PFSK-1 (cell line): ENCODE data around the gene OPN1SW.

ENCODE experiments used
- FOXP2 ChIP-seq: optimal IDR thresholded peaks from 2 replicates; pipeline ENCODE3; 2011; ENCODE audit warnings: borderline replicate concordance, control low read depth, inconsistent platforms; ENCODE audit not compliant: insufficient read depth; ENCODE audit errors: extremely low read length, extremely low read depth
- POLR2AphosphoS5 ChIP-seq: IDR thresholded peaks from 2 replicates; pipeline ENCODE4 v1.6.1; 2012; ENCODE audit warnings: low read depth, mild to moderate bottlenecking, control low read depth, low read length, moderate library complexity
- SIN3A ChIP-seq: IDR thresholded peaks from 2 replicates; pipeline ENCODE4 v1.6.1; 2012; ENCODE audit warnings: mild to moderate bottlenecking, low read length, moderate library complexity, borderline replicate concordance; ENCODE audit not compliant: insufficient read depth
- TAF1 ChIP-seq: IDR thresholded peaks from 2 replicates; pipeline ENCODE4 v1.6.1; 2012; ENCODE audit warnings: low read length, control low read depth, borderline replicate concordance; ENCODE audit not compliant: insufficient read depth
- TF ChIP-seq, protein P1 (sequence below), 2 experiments: IDR thresholded peaks; 2 replicates each; pipeline versions ENCODE4 v1.6.1 to v1.8.0; 2011 to 2012; ENCODE audit warnings: low read depth in 2 of 2, low read length in 2 of 2, control low read depth in 1 of 2, inconsistent platforms in 1 of 2, mild to moderate bottlenecking in 1 of 2, moderate library complexity in 1 of 2; ENCODE audit not compliant: insufficient read depth in 1 of 2

Gene OPN1SW

DNA sequence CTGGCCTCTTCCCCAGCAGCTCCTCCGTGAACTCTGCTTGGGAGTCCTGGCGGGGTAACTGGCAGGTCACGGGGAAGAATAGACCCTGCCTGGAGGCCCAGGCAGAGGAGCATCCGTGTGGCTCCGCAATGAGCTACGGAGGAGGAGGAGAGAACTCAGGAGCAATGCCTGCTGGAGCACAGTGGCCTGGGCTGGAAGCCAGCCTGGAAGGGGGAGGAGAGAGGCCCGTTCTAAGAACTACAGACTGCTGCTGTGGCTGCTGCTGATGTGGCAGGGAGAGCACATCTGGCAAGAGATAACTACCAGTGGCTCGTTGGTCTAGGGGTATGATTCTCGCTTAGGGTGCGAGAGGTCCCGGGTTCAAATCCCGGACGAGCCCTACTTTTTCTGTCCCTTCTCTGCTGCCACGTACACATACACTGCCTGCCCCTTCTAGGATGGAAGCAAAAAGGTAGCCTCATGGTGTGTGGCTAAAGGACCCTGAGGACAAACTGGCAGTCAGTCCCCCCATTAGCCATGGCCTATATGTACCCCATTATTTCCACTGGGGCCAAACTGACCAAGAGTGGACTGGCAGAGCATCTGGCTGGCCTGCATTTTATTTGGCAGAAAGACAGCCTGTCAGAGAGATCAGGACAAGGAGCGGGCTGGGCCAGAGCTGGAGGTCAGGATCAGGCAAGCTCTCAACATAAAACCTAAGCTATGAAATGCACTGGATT, 7.7 kb upstream of the OPN1SW start:
- TF ChIP-seq, protein P1, sequence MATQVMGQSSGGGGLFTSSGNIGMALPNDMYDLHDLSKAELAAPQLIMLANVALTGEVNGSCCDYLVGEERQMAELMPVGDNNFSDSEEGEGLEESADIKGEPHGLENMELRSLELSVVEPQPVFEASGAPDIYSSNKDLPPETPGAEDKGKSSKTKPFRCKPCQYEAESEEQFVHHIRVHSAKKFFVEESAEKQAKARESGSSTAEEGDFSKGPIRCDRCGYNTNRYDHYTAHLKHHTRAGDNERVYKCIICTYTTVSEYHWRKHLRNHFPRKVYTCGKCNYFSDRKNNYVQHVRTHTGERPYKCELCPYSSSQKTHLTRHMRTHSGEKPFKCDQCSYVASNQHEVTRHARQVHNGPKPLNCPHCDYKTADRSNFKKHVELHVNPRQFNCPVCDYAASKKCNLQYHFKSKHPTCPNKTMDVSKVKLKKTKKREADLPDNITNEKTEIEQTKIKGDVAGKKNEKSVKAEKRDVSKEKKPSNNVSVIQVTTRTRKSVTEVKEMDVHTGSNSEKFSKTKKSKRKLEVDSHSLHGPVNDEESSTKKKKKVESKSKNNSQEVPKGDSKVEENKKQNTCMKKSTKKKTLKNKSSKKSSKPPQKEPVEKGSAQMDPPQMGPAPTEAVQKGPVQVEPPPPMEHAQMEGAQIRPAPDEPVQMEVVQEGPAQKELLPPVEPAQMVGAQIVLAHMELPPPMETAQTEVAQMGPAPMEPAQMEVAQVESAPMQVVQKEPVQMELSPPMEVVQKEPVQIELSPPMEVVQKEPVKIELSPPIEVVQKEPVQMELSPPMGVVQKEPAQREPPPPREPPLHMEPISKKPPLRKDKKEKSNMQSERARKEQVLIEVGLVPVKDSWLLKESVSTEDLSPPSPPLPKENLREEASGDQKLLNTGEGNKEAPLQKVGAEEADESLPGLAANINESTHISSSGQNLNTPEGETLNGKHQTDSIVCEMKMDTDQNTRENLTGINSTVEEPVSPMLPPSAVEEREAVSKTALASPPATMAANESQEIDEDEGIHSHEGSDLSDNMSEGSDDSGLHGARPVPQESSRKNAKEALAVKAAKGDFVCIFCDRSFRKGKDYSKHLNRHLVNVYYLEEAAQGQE (IDR thresholded peaks at IDR 0.05; ENCODE audit: insufficient read depth in 1 of 2, low read depth in 2 of 2, low read length in 2 of 2), result no peak
- TF ChIP-seq FOXP2 (peak; percentile 49), TAF1 (no peak), POLR2AphosphoS5 (no peak), SIN3A (no peak)

- TF ChIP-seq POLR2AphosphoS5 (no peak), FOXP2 (no peak), SIN3A (no peak), TAF1 (no peak)
- TF ChIP-seq, protein P1 (IDR thresholded peaks at IDR 0.05; ENCODE audit: insufficient read depth in 1 of 2, low read depth in 2 of 2, low read length in 2 of 2), result no peak
These were observed 6.3 kb upstream of the OPN1SW start for GRCh38 chr7:128781851-128782250.

- TF ChIP-seq FOXP2 (no peak), SIN3A (no peak), TAF1 (no peak), POLR2AphosphoS5 (no peak)
- TF ChIP-seq, protein P1 (IDR thresholded peaks at IDR 0.05; ENCODE audit: insufficient read depth in 1 of 2, low read depth in 2 of 2, low read length in 2 of 2), result no peak
These were observed 5.5 kb upstream of the OPN1SW start for GRCh38 chr7:128781126-128781525.

- TF ChIP-seq POLR2AphosphoS5, result no peak
- TF ChIP-seq, protein P1 (IDR thresholded peaks at IDR 0.05; ENCODE audit: insufficient read depth in 1 of 2, low read depth in 2 of 2, low read length in 2 of 2), result peak in 1 of 2 experiments; percentile 72; a peak in 2 of 4 replicates
These were observed 3.4 kb upstream of the OPN1SW start for GRCh38 chr7:128778946-128779345.
